Uterus (tissue), 4 donors: ENCODE results near the gene MS4A10. TPM values are rescaled to one million over a fixed set of nuclear protein-coding genes. Genes with fewer than 3 reads are reported as not detected.

Experiments used
- DNase-seq, 2 donors: peaks; one replicate each; pipeline ENCODE4 v3.0.0-alpha.2; 2019 to 2020
- H3K27ac ChIP-seq, 2 donors: fragments of 200-600 bp; sonication (generic); 1 replicate in 1 of 2; 2 replicates in 1 of 2; pipeline ENCODE4 v1.5.1; 2016 to 2018
- H3K27me3 ChIP-seq, 2 donors: fragments of 200-600 bp; sonication (generic); one replicate each; pipeline ENCODE4 v1.5.1; 2018 to 2019; ENCODE audit warnings: control low read depth in 1 of 2
- H3K36me3 ChIP-seq, 2 donors: fragments of 200-600 bp; sonication (generic); one replicate each; pipeline ENCODE4 v1.5.1; 2019; ENCODE audit warnings: control low read depth in 1 of 2
- H3K4me1 ChIP-seq, 2 donors: fragments of 200-600 bp; sonication (generic); one replicate each; pipeline ENCODE4 v1.5.1; 2018 to 2019; ENCODE audit warnings: control low read depth in 1 of 2
- H3K4me3 ChIP-seq, 2 donors: fragments of 200-600 bp; sonication (generic); 1 replicate in 1 of 2; 2 replicates in 1 of 2; pipeline ENCODE4 v1.5.1; 2018 to 2019; ENCODE audit warnings: mild to moderate bottlenecking in 1 of 2
- H3K9me3 ChIP-seq, 2 donors: fragments of 200-600 bp; sonication (generic); one replicate each; pipeline ENCODE4 v1.5.1; 2019; ENCODE audit warnings: control low read depth in 1 of 2
- CTCF ChIP-seq, 4 experiments: fragments of 200-600 bp in 2 of 4; fragments of 450-650 bp in 2 of 4; sonication (generic) in 2 of 4; IDR thresholded peaks; one replicate each; pipeline ENCODE4 v1.5.1; 2016 to 2019; ENCODE audit warnings: antibody characterized with exemption in 4 of 4, mild to moderate bottlenecking in 2 of 4, moderate library complexity in 1 of 4
- POLR2A ChIP-seq, 2 donors: fragments of 450-650 bp; IDR thresholded peaks; one replicate each; pipeline ENCODE4 v1.6.1; 2016; ENCODE audit warnings: antibody characterized with exemption in 2 of 2, mild to moderate bottlenecking in 1 of 2, moderate library complexity in 1 of 2
- intact Hi-C: fragments of 100-400 bp; cut with DNase I; formaldehyde crosslinking; loops from one replicate; pipeline ENCODE4 v1.15.1; 2023; ENCODE audit warnings: low total_unique reads
- total RNA-seq, 4 donors: library from RNA; depleted of rRNA in 3 of 4; stranded (reverse); fragments of >200 nt in 3 of 4; gene quantifications; one replicate each; pipeline versions ENCODE4 v1.1.0 to v1.2.4, GENCODE V29; 2014 to 2023
- donor health status: DM: yes; HTN: yes; CAD: no.

Gene MS4A10
- total RNA-seq, 4 donors from 2014 or later, result not detected

GRCh38 chr11:60810569-60810968, 25.4 kb downstream of the MS4A10 start:
- H3K4me3 ChIP-seq, result no peak overlapping the region
- H3K4me1 ChIP-seq, result no peaks in the 10 kb centered on the region
- H3K27me3 ChIP-seq, result no peaks in the 10 kb centered on the region
- no peak for DNase-seq
- no peak for TF ChIP-seq POLR2A (IDR thresholded peaks at IDR 0.05)
- no peak overlapping the region for H3K27ac ChIP-seq
- intact Hi-C loops, result no loop called here
- no peaks in the 10 kb centered on the region for H3K36me3 ChIP-seq
- H3K9me3 ChIP-seq, result no peaks in the 10 kb centered on the region

DNA sequence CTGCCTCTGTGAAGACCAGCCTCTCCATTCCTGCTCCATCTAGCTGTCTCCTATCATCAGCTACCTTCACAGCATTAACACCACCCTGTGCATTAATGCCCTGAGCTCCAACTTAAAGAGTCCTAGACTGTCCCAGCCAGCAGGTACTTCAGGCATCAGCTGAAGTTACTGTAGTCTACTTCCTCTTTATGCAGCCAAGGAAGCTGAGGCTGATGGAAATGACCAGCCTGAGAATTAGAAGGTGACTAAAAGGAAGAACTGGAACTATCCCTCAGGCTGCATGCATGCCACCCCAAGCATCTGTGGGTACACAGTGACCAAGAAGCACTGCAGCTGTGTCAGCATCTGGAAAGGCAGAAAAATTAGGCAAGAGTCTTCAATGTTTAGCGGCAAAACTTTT, 28.2 kb downstream of the MS4A10 start:
- Histone ChIP-seq H3K27me3 (no peaks in the 10 kb centered on the region), H3K4me1 (no peaks in the 10 kb centered on the region), H3K9me3 (no peaks in the 10 kb centered on the region), H3K4me3 (no peak overlapping the region), H3K36me3 (no peaks in the 10 kb centered on the region), H3K27ac (no peak overlapping the region)
- no peak for DNase-seq
- no peak for TF ChIP-seq POLR2A (IDR thresholded peaks at IDR 0.05)
- no peak for TF ChIP-seq CTCF (IDR thresholded peaks at IDR 0.05)
- intact Hi-C loops, result no loop called here

- no peaks in the 10 kb centered on the region for H3K36me3 ChIP-seq
- no peak overlapping the region for H3K27ac ChIP-seq
- no peak overlapping the region for H3K4me3 ChIP-seq
- H3K9me3 ChIP-seq, result no peaks in the 10 kb centered on the region
- no peaks in the 10 kb centered on the region for H3K27me3 ChIP-seq
- no peak for DNase-seq
- no peak for TF ChIP-seq POLR2A (IDR thresholded peaks at IDR 0.05)
- no peak for TF ChIP-seq CTCF (IDR thresholded peaks at IDR 0.05)
- no peaks in the 10 kb centered on the region for H3K4me1 ChIP-seq
- intact Hi-C loops, result no loop called here
Observed at GRCh38 chr11:60814112-60814511, 29.0 kb downstream of the MS4A10 start.

DNA sequence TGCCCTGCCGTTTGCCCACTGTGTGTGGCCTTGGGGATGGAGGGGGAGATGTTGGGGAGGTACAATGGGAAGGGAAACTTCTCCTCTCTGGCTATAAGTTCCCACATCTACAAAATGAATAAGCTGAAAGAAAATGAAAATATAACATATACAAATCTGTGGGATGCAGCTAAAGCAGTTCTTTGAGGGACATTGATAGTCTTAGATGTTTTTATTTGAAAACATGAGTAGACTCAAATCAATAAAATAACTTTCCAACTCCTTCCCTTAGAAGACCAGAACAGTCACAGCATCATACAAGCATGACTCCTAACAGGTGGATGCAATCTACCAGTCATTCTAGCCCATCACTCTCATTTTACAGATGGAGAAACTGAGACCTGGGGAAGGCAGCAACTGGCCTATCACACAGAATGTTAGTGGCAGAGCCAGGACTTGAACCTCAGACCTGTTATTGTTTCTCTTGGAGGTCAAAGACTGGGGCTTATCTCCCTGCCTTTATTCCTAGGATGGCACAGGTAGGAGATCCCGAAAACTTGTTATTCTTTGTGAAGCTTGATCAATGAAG, 31.5 kb downstream of the MS4A10 start:
- Histone ChIP-seq H3K36me3 (no peaks in the 10 kb centered on the region), H3K4me3 (no peak overlapping the region), H3K27me3 (no peaks in the 10 kb centered on the region), H3K27ac (no peak overlapping the region), H3K9me3 (no peaks in the 10 kb centered on the region), H3K4me1 (no peaks in the 10 kb centered on the region)
- intact Hi-C loops, result no loop called here
- DNase-seq, result no peak
- TF ChIP-seq POLR2A (IDR thresholded peaks at IDR 0.05) (no peak), CTCF (IDR thresholded peaks at IDR 0.05) (no peak)

GRCh38 chr11:60818057-60818456, 32.9 kb downstream of the MS4A10 start:
- intact Hi-C loops, result no loop called here
- no peak overlapping the region for H3K27ac ChIP-seq
- no peaks in the 10 kb centered on the region for H3K36me3 ChIP-seq
- no peaks in the 10 kb centered on the region for H3K9me3 ChIP-seq
- H3K4me3 ChIP-seq, result no peak overlapping the region
- H3K4me1 ChIP-seq, result no peaks in the 10 kb centered on the region
- DNase-seq, result no peak
- TF ChIP-seq POLR2A (IDR thresholded peaks at IDR 0.05), result no peak
- no peak for TF ChIP-seq CTCF (IDR thresholded peaks at IDR 0.05)
- H3K27me3 ChIP-seq, result no peaks in the 10 kb centered on the region
